Mesothelial cell of epicardium (in vitro differentiated cells): ENCODE data around the gene SND1. TPM values are rescaled to one million over a fixed set of nuclear protein-coding genes. Genes with fewer than 3 reads are reported as not detected.

Source experiments
- DNase-seq, 2 experiments: peaks; one replicate each; pipeline ENCODE4 v3.0.0; 2021; ENCODE audit warnings: low spot score in 2 of 2; ENCODE audit not compliant: unreplicated experiment in 2 of 2
- H3K27ac Mint-ChIP-seq: 2 replicates; pipeline ENCODE4 v1.8.0; 2021; ENCODE audit warnings: mixed read lengths
- H3K27me3 Mint-ChIP-seq: 2 replicates; pipeline ENCODE4 v1.8.0; 2021; ENCODE audit warnings: low read depth, mixed read lengths
- H3K36me3 Mint-ChIP-seq: 2 replicates; pipeline ENCODE4 v1.8.0; 2021; ENCODE audit warnings: mixed read lengths
- H3K4me1 Mint-ChIP-seq: 2 replicates; pipeline ENCODE4 v1.8.0; 2021; ENCODE audit warnings: mixed read lengths
- H3K4me3 Mint-ChIP-seq: 2 replicates; pipeline ENCODE4 v1.8.0; 2021; ENCODE audit warnings: mild to moderate bottlenecking, moderate library complexity, mixed read lengths
- H3K9me3 Mint-ChIP-seq: 2 replicates; pipeline ENCODE4 v1.8.0; 2021; ENCODE audit warnings: mixed read lengths
- CTCF ChIP-seq: fragments of 200-600 bp; sonication (generic); IDR thresholded peaks from one replicate; pipeline ENCODE4 v1.5.0; 2021; ENCODE audit warnings: antibody characterized with exemption; ENCODE audit not compliant: unreplicated experiment
- total RNA-seq: library from RNA; stranded (reverse); gene quantifications from 3 replicates; pipeline ENCODE4 v1.2.1, GENCODE V29; 2021

SND1 gene
- total RNA-seq, 1 donor from 2014 or later, result 211 TPM

GRCh38 chr7:127761196-127761595 is 109.2 kb downstream of the SND1 start:
- peaks cover 2% of the 10 kb centered on the region for H3K36me3 Mint-ChIP-seq
- TF ChIP-seq CTCF, result no peak
- H3K27me3 Mint-ChIP-seq, result no peaks in the 10 kb centered on the region
- DNase-seq, result no peak
- peaks cover 3% of the 10 kb centered on the region for H3K4me1 Mint-ChIP-seq
- H3K27ac Mint-ChIP-seq, result no peak overlapping the region
- H3K9me3 Mint-ChIP-seq, result no peaks in the 10 kb centered on the region
- no peak overlapping the region for H3K4me3 Mint-ChIP-seq

- peaks cover 3% of the 10 kb centered on the region for H3K9me3 Mint-ChIP-seq
- no peaks in the 10 kb centered on the region for H3K27me3 Mint-ChIP-seq
- peaks cover 7% of the 10 kb centered on the region for H3K36me3 Mint-ChIP-seq
- no peak for TF ChIP-seq CTCF
- H3K27ac Mint-ChIP-seq, result no peak overlapping the region
- no peak for DNase-seq
- H3K4me1 Mint-ChIP-seq, result no peaks in the 10 kb centered on the region
- no peak overlapping the region for H3K4me3 Mint-ChIP-seq
These were observed 112.7 kb downstream of the SND1 start for GRCh38 chr7:127764681-127765080.

- H3K4me3 Mint-ChIP-seq, result no peak overlapping the region
- no peak for TF ChIP-seq CTCF
- H3K36me3 Mint-ChIP-seq, result peaks cover 7% of the 10 kb centered on the region
- no peak overlapping the region for H3K27ac Mint-ChIP-seq
- peaks cover 3% of the 10 kb centered on the region for H3K9me3 Mint-ChIP-seq
- no peak for DNase-seq
- no peaks in the 10 kb centered on the region for H3K27me3 Mint-ChIP-seq
- H3K4me1 Mint-ChIP-seq, result no peaks in the 10 kb centered on the region
These were observed 113.2 kb downstream of the SND1 start for GRCh38 chr7:127765150-127765549.

- H3K9me3 Mint-ChIP-seq, result peaks cover 3% of the 10 kb centered on the region
- TF ChIP-seq CTCF, result no peak
- H3K4me1 Mint-ChIP-seq, result no peaks in the 10 kb centered on the region
- H3K36me3 Mint-ChIP-seq, result peaks cover 7% of the 10 kb centered on the region
- H3K27ac Mint-ChIP-seq, result no peak overlapping the region
- DNase-seq, result no peak
- H3K4me3 Mint-ChIP-seq, result no peak overlapping the region
- H3K27me3 Mint-ChIP-seq, result no peaks in the 10 kb centered on the region
These were observed 115.0 kb downstream of the SND1 start for GRCh38 chr7:127766831-127767459.

- no peak overlapping the region for H3K27ac Mint-ChIP-seq
- H3K4me3 Mint-ChIP-seq, result no peak overlapping the region
- H3K9me3 Mint-ChIP-seq, result peaks cover 3% of the 10 kb centered on the region
- peaks cover 7% of the 10 kb centered on the region for H3K36me3 Mint-ChIP-seq
- no peaks in the 10 kb centered on the region for H3K4me1 Mint-ChIP-seq
- H3K27me3 Mint-ChIP-seq, result no peaks in the 10 kb centered on the region
- DNase-seq, result no peak
- TF ChIP-seq CTCF, result no peak
These were observed 116.2 kb downstream of the SND1 start for GRCh38 chr7:127768241-127768640.

- no peaks in the 10 kb centered on the region for H3K4me1 Mint-ChIP-seq
- no peak for TF ChIP-seq CTCF
- no peak for DNase-seq
- H3K36me3 Mint-ChIP-seq, result peaks cover 9% of the 10 kb centered on the region
- peaks cover 3% of the 10 kb centered on the region for H3K9me3 Mint-ChIP-seq
- no peaks in the 10 kb centered on the region for H3K27me3 Mint-ChIP-seq
- H3K4me3 Mint-ChIP-seq, result no peak overlapping the region
- no peak overlapping the region for H3K27ac Mint-ChIP-seq
These were observed 117.1 kb downstream of the SND1 start for GRCh38 chr7:127769137-127769536.
